ENCODE results near the gene SH3TC1.

Gene SH3TC1

GRCh38 chr4:8180310-8181093, 18.6 kb upstream of the SH3TC1 start:
- no peak for TF ChIP-seq CTCF (IDR thresholded peaks at IDR 0.05; ENCODE audit: extremely low read depth, missing control alignments)
- DNase-seq (ENCODE audit: low spot score), result no peak

GRCh38 chr4:8181119-8181518, 18.0 kb upstream of the SH3TC1 start:
- no peak for TF ChIP-seq CTCF (IDR thresholded peaks at IDR 0.05; ENCODE audit: extremely low read depth, missing control alignments)
- DNase-seq (ENCODE audit: low spot score), result no peak

GRCh38 chr4:8181844-8182243, 17.2 kb upstream of the SH3TC1 start:
- TF ChIP-seq CTCF (IDR thresholded peaks at IDR 0.05; ENCODE audit: extremely low read depth, missing control alignments), result no peak
- DNase-seq (ENCODE audit: low spot score), result no peak

GRCh38 chr4:8182294-8182693, 16.8 kb upstream of the SH3TC1 start:
- no peak for DNase-seq (ENCODE audit: low spot score)
- no peak for TF ChIP-seq CTCF (IDR thresholded peaks at IDR 0.05; ENCODE audit: extremely low read depth, missing control alignments)

- TF ChIP-seq CTCF (IDR thresholded peaks at IDR 0.05; ENCODE audit: extremely low read depth, missing control alignments), result no peak
- no peak for DNase-seq (ENCODE audit: low spot score)
Observed at GRCh38 chr4:8182858-8183725, 16.0 kb upstream of the SH3TC1 start.

- no peak for TF ChIP-seq CTCF (IDR thresholded peaks at IDR 0.05; ENCODE audit: extremely low read depth, missing control alignments)
Observed at GRCh38 chr4:8184061-8184460, 15.0 kb upstream of the SH3TC1 start.

GRCh38 chr4:8185295-8185694, 13.8 kb upstream of the SH3TC1 start:
- no peak for DNase-seq (ENCODE audit: low spot score)
- TF ChIP-seq CTCF (IDR thresholded peaks at IDR 0.05; ENCODE audit: extremely low read depth, missing control alignments), result no peak

More at GRCh38 chr4:8184061-8184460, 15.0 kb upstream of the SH3TC1 start:
- DNase-seq (ENCODE audit: low spot score), result no peak
